ENCODE data around the gene TTLL3.
"Not testable (repeated sequence)": the region's sequence is repeated elsewhere in the genome, so short reads cannot be mapped to it uniquely, and the experiment has no call there.

The TTLL3 gene

DNA sequence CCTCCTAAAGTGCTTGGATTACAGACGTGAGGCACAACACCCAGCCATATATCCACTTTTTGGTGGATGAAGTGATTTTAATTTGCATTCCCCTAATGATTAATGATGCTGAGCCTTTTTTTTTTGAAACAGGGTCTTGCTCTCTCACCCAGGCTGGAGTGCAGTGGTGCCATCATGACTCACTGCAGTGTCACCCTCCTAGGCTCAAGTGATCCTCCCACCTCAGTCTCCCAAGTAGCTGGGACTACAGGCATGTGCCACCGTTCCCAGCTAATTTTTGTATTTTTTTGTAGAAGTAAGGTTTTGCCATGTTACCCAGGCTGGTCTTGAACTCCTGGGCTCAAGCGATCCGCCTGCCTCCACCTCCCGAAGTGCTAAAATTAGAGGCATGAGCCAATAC is 62.0 kb downstream of the TTLL3 start:
- not testable (repeated sequence) for DNase-seq (ENCODE audit: low read depth)

DNA sequence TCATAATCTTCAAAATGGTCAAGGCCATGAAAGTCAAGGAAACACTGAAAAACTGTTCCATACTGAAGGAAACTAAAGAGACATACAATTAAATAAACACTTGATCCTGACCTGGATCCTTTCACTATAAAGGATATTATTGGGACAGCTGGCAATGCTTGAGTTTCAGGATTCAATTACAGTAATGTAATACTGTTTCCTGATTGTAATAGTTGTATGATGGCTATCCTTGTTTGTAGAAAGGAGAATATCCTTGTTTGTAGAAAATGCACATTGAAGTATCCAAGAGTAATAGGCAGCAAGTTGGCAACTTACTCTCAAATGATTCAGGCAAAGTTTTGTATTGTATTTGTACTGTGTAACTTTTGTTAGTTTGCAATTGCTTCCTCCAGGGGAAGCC is 65.4 kb downstream of the TTLL3 start:
- DNase-seq (ENCODE audit: low read depth), result peak; percentile 66

DNA sequence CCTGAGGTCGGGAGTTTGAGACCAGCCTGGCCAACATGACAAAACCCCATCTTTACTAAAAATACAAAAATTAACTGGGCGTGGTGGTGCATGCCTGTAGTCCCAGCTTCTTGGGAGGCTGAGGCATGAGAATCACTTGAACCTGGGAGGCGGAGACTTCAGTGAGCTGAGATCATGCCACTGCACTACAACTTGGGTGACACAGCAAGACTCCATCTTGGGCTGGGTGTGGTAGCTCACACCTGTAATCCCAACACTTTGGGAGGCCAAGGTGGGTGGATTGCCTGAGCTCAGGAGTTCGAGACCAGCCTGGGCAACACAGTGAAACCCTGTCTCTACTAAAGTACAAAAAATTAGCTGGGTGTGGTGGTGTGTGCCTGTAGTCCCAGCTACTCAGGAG is 66.2 kb downstream of the TTLL3 start:
- DNase-seq (ENCODE audit: low read depth), result not testable (repeated sequence)

DNA sequence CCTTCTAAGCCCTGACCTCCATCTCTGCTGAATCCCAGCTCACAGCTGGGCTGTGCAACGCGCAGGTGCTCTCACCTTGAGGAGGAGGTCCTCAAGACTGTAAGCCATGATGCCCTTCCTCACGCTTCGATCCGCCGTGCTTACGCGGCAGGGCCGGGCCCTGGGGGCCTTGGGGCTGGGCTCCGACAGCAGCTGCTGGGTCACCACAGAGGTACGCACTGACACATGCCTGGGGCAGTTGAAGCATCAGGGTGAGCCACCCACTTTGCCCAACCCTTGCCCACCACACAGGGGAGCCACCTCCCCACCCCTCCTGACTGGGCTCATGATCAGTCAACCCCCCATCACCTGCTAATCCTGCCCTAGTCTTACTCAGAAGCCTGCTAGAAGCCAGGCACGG is 66.9 kb downstream of the TTLL3 start:
- DNase-seq (ENCODE audit: low read depth), result no peak

DNA sequence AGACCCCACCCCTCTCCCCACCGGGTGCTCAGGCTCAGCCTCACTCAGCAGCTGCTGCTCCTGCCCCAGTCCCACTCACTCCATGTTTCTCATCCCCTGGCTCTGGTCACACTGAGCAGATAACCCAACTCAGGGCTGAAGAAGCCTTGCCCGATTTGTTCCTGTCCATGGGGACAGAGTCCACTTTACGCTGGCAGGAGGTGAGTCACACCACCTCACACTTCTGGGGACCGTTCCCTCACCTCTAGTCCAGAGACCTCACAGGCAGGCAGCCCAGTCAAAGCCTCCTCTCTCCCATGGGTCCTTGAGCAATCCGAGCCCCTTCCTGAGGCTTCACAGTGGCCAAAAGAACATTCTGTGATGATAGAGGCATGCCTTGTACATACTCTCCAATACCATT is 68.6 kb downstream of the TTLL3 start:
- peak; percentile 84 for DNase-seq (ENCODE audit: low read depth)

DNA sequence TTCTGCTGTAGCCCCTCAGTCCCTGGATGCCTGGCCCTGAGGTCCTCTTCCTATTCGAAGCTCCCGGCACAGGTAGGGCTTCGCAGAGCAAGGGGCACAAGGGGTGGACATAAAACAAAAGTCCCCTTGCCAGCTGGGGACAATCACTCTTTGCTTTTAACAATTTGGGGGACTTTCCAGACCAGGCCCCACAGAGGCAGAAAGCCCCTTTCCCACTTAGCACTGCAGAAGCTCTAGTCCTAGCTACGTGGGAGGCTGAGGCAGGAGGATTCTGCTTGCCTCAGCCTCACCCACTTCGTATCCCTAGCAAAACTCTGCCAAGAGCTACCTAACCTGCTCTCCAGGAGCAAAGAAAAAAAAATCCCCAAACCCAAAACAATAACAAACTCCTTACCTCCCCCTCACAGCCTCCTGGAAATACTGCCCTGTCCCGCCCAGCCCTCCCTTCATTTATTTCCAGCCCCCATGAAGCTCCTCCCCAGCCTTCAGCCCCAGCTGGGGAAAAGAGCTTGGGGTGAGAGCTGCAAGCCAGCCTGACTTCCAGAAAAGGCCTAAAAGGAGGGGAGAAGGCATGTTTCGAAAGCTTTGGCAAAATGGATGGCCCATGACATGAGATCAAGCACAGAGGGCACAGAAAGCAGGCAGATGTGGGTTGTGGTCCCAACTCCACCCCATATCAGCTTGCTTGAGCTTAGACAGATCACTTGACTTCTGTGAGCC is 69.9 kb downstream of the TTLL3 start, which contains the start of gene CIDEC:
TSS of gene CIDEC (minus strand) at position 424 of the 720 bp plus-strand sequence. CDS start 1,767 bp downstream, outside the sequence.
- DNase-seq (ENCODE audit: low read depth), result peak; percentile 39

DNA sequence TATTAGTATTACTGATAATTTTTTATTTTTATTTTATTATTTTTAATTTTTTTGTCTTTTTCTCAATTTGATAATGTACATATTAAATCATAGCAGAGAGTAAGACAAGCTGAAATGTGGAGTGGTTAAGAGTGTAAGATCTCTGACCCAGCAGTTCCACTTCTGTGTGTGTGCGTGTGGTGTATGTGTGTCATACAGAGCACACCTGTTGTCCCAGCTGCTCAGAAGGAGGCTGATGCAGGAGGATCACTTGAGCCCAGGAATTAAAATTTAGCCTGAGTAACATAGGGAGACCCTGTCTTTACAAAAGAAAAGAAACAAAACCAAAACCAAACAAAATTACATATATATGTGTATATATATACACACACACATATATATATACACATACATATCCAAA is 71.4 kb downstream of the TTLL3 start:
- no peak for DNase-seq (ENCODE audit: low read depth)

DNA sequence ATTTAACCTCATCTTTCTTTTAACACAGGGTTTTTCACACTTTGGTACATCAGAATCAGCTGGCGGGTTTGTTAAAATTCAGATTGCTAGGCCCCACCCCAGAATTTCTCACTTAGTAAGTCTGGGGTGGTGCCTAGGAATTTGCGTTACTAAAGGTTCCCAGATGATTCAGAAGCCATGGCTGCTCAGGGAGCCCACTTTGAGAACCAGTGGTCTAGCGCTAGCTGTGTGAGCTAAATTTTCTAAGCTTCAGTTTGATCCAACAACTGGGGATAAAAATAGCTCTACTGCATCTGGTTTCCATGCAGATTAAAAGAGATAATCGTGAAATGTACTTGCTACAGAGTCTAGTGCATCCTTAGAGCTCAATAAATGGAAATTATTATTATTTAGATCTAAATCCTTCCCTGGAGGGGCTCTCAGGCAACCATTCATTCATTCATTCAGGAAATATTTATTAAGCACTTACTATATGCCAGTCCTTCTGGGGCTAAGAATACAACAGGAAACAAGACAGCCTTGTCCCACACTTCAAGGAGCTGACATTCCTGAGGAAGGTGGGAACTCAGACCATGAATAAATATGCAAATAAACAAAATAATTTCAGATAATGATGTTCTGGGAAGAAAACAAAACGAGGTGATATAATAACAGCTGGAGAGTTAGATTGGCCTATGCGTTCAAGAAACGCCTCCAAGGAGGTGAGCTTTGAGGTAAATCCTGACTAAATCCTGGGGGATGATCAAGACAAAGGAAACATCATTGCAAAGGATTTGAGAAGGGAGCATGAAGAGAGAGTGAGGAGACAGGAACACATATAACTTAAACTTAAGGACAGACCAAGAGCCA is 73.9 kb downstream of the TTLL3 start:
- peak; percentile 35 for DNase-seq (ENCODE audit: low read depth)

DNA sequence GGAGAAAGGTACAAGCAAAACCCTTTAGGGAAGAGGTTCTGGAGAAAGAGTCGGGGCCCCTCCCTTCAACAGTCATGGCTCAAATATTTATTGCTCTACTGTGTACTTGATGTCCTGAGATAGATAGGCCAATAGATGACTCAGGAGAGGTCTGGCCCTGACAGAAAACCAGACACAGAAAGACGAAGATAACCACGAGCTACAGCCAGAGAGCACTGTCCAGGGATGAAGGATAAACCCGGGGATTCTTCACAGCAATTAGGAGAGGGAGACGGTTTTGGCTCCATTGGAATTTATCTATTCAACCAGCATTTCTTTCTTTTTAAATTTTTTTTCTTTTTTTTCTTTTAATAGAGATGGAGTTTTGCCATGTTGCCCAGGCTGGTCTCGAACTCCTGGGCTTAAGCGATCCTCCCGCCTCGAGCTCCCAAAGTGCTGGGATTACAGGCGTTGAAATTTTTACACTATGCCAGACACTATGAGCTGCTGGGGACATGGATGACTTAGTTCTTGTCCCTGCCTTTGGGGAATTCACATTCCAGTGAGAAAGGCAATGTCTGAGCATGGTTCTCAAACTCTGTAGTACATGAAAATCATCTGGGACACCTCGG is 74.6 kb downstream of the TTLL3 start:
- DNase-seq (ENCODE audit: low read depth), result peak; percentile 71

All from fibroblast of gingiva (primary cell).